GM19025 (cell line): ENCODE data around the gene SLC13A1.
"Not testable (repeated sequence)": the region's sequence is repeated elsewhere in the genome, so short reads cannot be mapped to it uniquely, and the experiment has no call there.

ENCODE experiments used
- ATAC-seq: cut with Tn5 transposase; IDR thresholded peaks from one replicate; pipeline ENCODE4 v1.9.1; 2021; ENCODE audit warnings: mild to moderate bottlenecking, low read depth, moderate library complexity; ENCODE audit not compliant: unreplicated experiment

Gene SLC13A1

GRCh38 chr7:123199883-123200282 is at the start of gene SLC13A1:
TSS of gene SLC13A1 (minus strand) at chr7:123199969. CDS start at chr7:123199946, 23 bp downstream.
- ATAC-seq: no peak

- ATAC-seq: no peak
Observed at GRCh38 chr7:123244768-123245167, 45.0 kb upstream of the SLC13A1 start.

GRCh38 chr7:123242467-123243092 is 42.8 kb upstream of the SLC13A1 start:
- no peak for ATAC-seq

GRCh38 chr7:123241809-123242208 is 42.0 kb upstream of the SLC13A1 start:
- ATAC-seq: no peak

- no peak for ATAC-seq
Observed at GRCh38 chr7:123231021-123232000, 31.5 kb upstream of the SLC13A1 start.

GRCh38 chr7:123230603-123231002 is 30.8 kb upstream of the SLC13A1 start:
- ATAC-seq: no peak

GRCh38 chr7:123230147-123230546 is 30.4 kb upstream of the SLC13A1 start:
- no peak for ATAC-seq

GRCh38 chr7:123229426-123229825 is 29.7 kb upstream of the SLC13A1 start:
- no peak for ATAC-seq

GRCh38 chr7:123227666-123228065 is 27.9 kb upstream of the SLC13A1 start:
- not testable (repeated sequence) for ATAC-seq

- no peak for ATAC-seq
Observed at GRCh38 chr7:123220396-123220795, 20.6 kb upstream of the SLC13A1 start.

GRCh38 chr7:123218866-123219265 is 19.1 kb upstream of the SLC13A1 start:
- ATAC-seq: no peak

- no peak for ATAC-seq
Observed at GRCh38 chr7:123216825-123217224, 17.1 kb upstream of the SLC13A1 start.

- ATAC-seq: no peak
Observed at GRCh38 chr7:123215350-123215749, 15.6 kb upstream of the SLC13A1 start.

- no peak for ATAC-seq
Observed at GRCh38 chr7:123211545-123211944, 11.8 kb upstream of the SLC13A1 start.

- ATAC-seq: no peak
Observed at GRCh38 chr7:123210986-123211385, 11.2 kb upstream of the SLC13A1 start.

- ATAC-seq: no peak
Observed at GRCh38 chr7:123209786-123210185, 10.0 kb upstream of the SLC13A1 start.

GRCh38 chr7:123208793-123209192 is 9.0 kb upstream of the SLC13A1 start:
- ATAC-seq: no peak

- ATAC-seq: no peak
Observed at GRCh38 chr7:123204206-123204835, 4.6 kb upstream of the SLC13A1 start.

- ATAC-seq: no peak
Observed at GRCh38 chr7:123201901-123202300, 2.1 kb upstream of the SLC13A1 start.

GRCh38 chr7:123198668-123199652 is 809 bp downstream of the SLC13A1 start:
- ATAC-seq: no peak
